B cell (primary cell): Measurements from ENCODE around the gene KIFBP.
"Not testable (repeated sequence)": the region's sequence is repeated elsewhere in the genome, so short reads cannot be mapped to it uniquely, and the experiment has no call there.

Experiments used
- EZH2 ChIP-seq: IDR thresholded peaks from 2 replicates; pipeline ENCODE4 v1.6.1; 2012; ENCODE audit warnings: borderline replicate concordance, low read depth, mild to moderate bottlenecking, moderate library complexity, low read length; ENCODE audit not compliant: insufficient read depth, poor library complexity, severe bottlenecking
- TF ChIP-seq, protein P1 (sequence below): fragments of 200-600 bp; IDR thresholded peaks from one replicate; pipeline ENCODE4 v1.8.0; 2022; ENCODE audit warnings: antibody characterized with exemption, mild to moderate bottlenecking

DNA sequence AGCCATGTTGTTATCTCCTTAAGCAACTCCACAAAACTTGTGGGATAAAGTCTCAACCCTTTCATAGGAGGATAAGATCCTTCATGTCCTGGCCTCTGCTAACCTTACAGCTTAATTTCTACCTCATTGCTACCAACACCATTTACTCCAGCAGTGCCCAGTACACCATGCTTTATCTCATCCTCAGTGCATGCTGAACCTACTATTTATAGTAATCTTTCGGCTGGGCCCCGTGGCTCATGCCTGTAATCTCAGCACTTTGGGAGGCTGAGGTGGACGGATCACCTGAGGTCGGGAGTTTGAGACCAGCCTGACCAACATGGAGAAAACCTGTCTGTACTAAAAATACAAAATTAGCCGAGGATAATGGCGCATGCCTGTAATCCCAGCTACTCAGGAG is 8.9 kb upstream of the KIFBP start:
- TF ChIP-seq, protein P1, sequence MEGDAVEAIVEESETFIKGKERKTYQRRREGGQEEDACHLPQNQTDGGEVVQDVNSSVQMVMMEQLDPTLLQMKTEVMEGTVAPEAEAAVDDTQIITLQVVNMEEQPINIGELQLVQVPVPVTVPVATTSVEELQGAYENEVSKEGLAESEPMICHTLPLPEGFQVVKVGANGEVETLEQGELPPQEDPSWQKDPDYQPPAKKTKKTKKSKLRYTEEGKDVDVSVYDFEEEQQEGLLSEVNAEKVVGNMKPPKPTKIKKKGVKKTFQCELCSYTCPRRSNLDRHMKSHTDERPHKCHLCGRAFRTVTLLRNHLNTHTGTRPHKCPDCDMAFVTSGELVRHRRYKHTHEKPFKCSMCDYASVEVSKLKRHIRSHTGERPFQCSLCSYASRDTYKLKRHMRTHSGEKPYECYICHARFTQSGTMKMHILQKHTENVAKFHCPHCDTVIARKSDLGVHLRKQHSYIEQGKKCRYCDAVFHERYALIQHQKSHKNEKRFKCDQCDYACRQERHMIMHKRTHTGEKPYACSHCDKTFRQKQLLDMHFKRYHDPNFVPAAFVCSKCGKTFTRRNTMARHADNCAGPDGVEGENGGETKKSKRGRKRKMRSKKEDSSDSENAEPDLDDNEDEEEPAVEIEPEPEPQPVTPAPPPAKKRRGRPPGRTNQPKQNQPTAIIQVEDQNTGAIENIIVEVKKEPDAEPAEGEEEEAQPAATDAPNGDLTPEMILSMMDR = not testable (repeated sequence)
- TF ChIP-seq EZH2 = not testable (repeated sequence)
